Osteoblast (primary cell): Measurements from ENCODE around the gene CSTPP1. TPM values are rescaled to one million over a fixed set of nuclear protein-coding genes. Genes with fewer than 3 reads are reported as not detected.

Experiments
- DNase-seq: peaks from one replicate; pipeline ENCODE4 v3.0.0; 2011; ENCODE audit warnings: low spot score, mixed read lengths; ENCODE audit not compliant: insufficient read length; ENCODE audit errors: missing footprints
- H2AFZ ChIP-seq: 2 replicates; pipeline ENCODE4 v1.6.0; 2011; ENCODE audit warnings: mild to moderate bottlenecking, low read length
- H3K27ac ChIP-seq: 2 replicates; pipeline ENCODE4 v1.5.1; 2011; ENCODE audit warnings: mild to moderate bottlenecking, low read depth, low read length, moderate library complexity
- H3K27me3 ChIP-seq: 2 replicates; pipeline ENCODE4 v1.6.0; 2012; ENCODE audit warnings: mild to moderate bottlenecking, control low read depth, inconsistent platforms, low read length, moderate library complexity; ENCODE audit not compliant: insufficient read depth
- H3K36me3 ChIP-seq: 2 replicates; pipeline ENCODE4 v1.5.1; 2011; ENCODE audit warnings: mild to moderate bottlenecking, low read length, control low read depth, moderate library complexity; ENCODE audit not compliant: insufficient read depth
- H3K4me1 ChIP-seq: 2 replicates; pipeline ENCODE4 v1.5.1; 2011; ENCODE audit warnings: mild to moderate bottlenecking, low read length, control low read depth, moderate library complexity; ENCODE audit not compliant: insufficient read depth
- H3K4me2 ChIP-seq: 2 replicates; pipeline ENCODE4 v1.6.0; 2011; ENCODE audit warnings: mild to moderate bottlenecking, low read length; ENCODE audit not compliant: insufficient read depth
- H3K4me3 ChIP-seq: fragments of 200-600 bp; sonication (generic); 3 replicates; pipeline ENCODE4 v1.5.1; 2012; ENCODE audit warnings: mild to moderate bottlenecking, low read length, inconsistent platforms; ENCODE audit not compliant: insufficient read depth
- H3K79me2 ChIP-seq: 2 replicates; pipeline ENCODE4 v1.6.0; 2012; ENCODE audit warnings: mild to moderate bottlenecking, low read length, control low read depth, inconsistent platforms; ENCODE audit not compliant: insufficient read depth
- H3K9me3 ChIP-seq: 2 replicates; pipeline ENCODE4 v1.5.1; 2011; ENCODE audit warnings: low read depth, low read length, control low read depth
- H4K20me1 ChIP-seq: 2 replicates; pipeline ENCODE4 v1.6.0; 2012; ENCODE audit warnings: mild to moderate bottlenecking, low read length, control low read depth; ENCODE audit not compliant: insufficient read depth
- total RNA-seq: library from RNA; depleted of rRNA; stranded (reverse); fragments of >200 nt; gene quantifications from 2 replicates; pipeline ENCODE4 v1.2.3, GENCODE V29; 2012
- TF ChIP-seq, protein P1 (sequence below): IDR thresholded peaks from 2 replicates; pipeline ENCODE4 v1.5.1; 2011; ENCODE audit warnings: mild to moderate bottlenecking, low read depth, low read length, moderate library complexity; ENCODE audit errors: extremely low read depth

The CSTPP1 gene
- total RNA-seq, 1 donor = 27.1 TPM

DNA sequence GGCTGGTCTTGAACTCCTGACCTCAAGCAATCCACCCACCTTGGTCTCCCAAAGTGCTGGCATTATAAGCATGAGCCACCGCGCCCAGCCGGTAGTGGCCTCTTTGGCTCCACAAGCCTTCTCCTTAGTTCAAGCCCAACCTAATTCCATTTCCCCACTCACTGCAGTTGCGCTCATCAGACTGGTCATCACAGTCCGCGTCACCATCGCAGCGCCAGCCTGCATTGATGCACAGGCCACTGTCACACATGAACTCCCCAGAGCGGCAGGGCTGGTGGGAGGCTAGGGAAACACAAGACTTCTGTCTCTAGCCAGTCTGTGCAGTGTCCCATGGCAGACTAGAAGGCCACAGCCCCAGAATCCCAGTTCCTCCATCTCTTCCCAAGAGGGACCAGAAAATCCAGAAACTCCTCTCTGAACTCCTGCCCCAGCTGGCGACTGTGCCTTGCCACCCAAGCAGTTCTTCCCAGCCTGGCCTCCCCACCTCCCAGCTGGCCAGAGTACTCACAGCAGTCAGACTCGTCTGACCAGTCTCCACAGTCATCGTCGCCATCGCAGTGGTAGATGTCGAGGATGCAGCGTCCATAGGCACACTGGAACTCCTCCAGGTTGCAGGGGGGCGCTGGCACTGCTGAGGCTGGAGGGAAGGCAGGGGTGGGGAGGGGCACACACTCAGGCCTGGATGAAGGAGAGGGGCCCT lies 38.0 kb upstream of the CSTPP1 start:
- Histone ChIP-seq H3K9me3 (no peaks in the 10 kb centered on the region), H3K36me3 (no peaks in the 10 kb centered on the region), H4K20me1 (no peaks in the 10 kb centered on the region), H2AFZ (no peak overlapping the region), H3K79me2 (no peaks in the 10 kb centered on the region), H3K27me3 (no peaks in the 10 kb centered on the region), H3K4me1 (peaks cover 9% of the 10 kb centered on the region), H3K27ac (no peak overlapping the region), H3K4me2 (no peak overlapping the region), H3K4me3 (no peak overlapping the region)
- TF ChIP-seq, protein P1, sequence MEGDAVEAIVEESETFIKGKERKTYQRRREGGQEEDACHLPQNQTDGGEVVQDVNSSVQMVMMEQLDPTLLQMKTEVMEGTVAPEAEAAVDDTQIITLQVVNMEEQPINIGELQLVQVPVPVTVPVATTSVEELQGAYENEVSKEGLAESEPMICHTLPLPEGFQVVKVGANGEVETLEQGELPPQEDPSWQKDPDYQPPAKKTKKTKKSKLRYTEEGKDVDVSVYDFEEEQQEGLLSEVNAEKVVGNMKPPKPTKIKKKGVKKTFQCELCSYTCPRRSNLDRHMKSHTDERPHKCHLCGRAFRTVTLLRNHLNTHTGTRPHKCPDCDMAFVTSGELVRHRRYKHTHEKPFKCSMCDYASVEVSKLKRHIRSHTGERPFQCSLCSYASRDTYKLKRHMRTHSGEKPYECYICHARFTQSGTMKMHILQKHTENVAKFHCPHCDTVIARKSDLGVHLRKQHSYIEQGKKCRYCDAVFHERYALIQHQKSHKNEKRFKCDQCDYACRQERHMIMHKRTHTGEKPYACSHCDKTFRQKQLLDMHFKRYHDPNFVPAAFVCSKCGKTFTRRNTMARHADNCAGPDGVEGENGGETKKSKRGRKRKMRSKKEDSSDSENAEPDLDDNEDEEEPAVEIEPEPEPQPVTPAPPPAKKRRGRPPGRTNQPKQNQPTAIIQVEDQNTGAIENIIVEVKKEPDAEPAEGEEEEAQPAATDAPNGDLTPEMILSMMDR = no peak
- peak; percentile 83 for DNase-seq

DNA sequence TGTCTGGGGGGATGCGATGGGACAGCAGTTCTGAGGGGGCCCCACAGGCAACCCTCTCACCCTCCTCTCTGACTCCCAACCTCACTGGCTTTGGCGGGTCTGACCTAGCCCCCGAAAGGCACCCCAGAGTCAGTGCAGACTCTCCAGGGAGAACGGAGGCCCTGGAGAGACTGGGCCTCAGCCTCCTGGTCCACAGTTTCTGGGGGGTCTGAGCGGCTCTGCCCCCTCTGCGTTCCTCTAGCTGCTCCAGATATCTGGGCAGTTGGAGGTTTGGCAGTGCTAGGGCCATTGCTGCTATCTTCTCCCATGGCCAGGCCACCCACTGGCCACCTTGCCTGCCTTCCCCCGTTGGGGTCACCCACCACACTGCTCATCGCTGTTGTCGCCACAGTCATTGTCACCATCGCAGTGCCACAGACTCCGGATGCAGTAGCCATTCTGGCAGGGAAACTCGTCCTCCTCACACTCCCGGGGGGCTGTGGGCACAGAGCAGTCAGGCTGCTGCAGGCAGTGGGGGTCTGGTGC lies 37.0 kb upstream of the CSTPP1 start:
- no peak for DNase-seq
- Histone ChIP-seq H3K4me1 (peaks cover 9% of the 10 kb centered on the region), H3K36me3 (no peaks in the 10 kb centered on the region), H3K4me2 (no peak overlapping the region), H3K27me3 (no peaks in the 10 kb centered on the region), H4K20me1 (no peaks in the 10 kb centered on the region), H3K4me3 (no peak overlapping the region), H2AFZ (no peak overlapping the region), H3K27ac (no peak overlapping the region), H3K79me2 (no peaks in the 10 kb centered on the region), H3K9me3 (no peaks in the 10 kb centered on the region)
- TF ChIP-seq, protein P1 = no peak

DNA sequence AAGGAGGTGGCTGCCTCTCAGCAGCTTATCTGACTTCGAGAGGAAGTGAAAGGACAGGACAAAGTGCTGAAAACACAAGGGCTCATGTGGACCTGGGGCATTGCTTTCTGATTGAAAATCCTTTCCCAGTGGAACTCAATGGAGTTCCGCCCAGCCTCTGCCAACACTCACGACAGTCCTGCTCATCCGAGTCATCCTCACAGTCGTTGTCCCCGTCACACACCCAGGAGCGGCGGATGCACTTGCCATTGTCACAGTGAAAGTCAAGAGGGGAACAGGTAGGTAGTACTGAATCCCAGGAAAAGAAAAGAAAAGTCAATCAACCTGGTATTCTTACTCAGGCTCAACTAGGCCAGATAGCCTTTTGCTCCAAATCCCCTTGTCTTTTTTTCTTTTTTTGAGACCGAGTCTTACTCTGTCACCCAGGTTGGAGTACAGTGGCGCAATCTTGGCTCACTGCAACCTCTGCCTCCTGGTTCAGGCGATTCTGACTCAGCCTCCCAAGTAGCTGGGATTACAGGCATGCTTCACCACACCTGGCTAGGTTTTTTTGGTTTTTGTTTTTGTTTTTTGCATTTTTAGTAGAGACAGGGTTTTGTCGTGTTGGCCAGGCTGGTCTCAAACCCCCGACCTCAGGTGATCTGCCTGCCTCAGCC lies 36.3 kb upstream of the CSTPP1 start:
- H3K27me3 ChIP-seq = no peaks in the 10 kb centered on the region
- no peaks in the 10 kb centered on the region for H4K20me1 ChIP-seq
- DNase-seq = peak; percentile 84
- H3K4me3 ChIP-seq = no peak overlapping the region
- peaks cover 9% of the 10 kb centered on the region for H3K4me1 ChIP-seq
- no peak overlapping the region for H3K4me2 ChIP-seq
- no peaks in the 10 kb centered on the region for H3K36me3 ChIP-seq
- TF ChIP-seq, protein P1 = no peak
- no peak overlapping the region for H3K27ac ChIP-seq
- no peaks in the 10 kb centered on the region for H3K9me3 ChIP-seq
- no peak overlapping the region for H2AFZ ChIP-seq
- H3K79me2 ChIP-seq = no peaks in the 10 kb centered on the region

DNA sequence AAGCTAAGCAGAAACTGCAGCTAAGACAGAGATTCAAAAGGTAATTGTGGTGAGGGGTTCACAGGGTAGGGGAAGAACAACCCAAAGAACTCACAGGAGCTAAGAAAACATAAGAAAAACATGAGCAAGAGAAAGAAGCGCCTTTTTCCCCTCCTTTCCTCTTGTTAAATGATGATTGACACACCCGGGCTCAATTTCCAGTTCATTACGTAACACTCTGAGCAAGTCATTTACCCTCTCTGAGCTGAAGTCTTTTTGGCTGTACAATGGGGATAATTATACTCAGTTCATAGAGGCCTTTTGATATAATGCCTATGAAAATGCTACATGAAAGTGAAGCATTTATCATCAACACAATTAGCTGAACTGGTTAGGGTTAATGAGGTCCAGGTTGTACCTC lies 35.4 kb upstream of the CSTPP1 start:
- Histone ChIP-seq H3K4me2 (no peak overlapping the region), H3K4me1 (peaks cover 2% of the 10 kb centered on the region), H3K27me3 (no peaks in the 10 kb centered on the region), H3K79me2 (no peaks in the 10 kb centered on the region), H3K4me3 (no peak overlapping the region), H3K9me3 (no peaks in the 10 kb centered on the region), H3K36me3 (no peaks in the 10 kb centered on the region), H4K20me1 (no peaks in the 10 kb centered on the region), H2AFZ (no peak overlapping the region), H3K27ac (no peak overlapping the region)
- DNase-seq = peak; percentile 72
- TF ChIP-seq, protein P1 = no peak
